ENCODE data around the gene H2BW2.
"Not testable (repeated sequence)": the region's sequence is repeated elsewhere in the genome, so short reads cannot be mapped to it uniquely, and the experiment has no call there.

Gene H2BW2

DNA sequence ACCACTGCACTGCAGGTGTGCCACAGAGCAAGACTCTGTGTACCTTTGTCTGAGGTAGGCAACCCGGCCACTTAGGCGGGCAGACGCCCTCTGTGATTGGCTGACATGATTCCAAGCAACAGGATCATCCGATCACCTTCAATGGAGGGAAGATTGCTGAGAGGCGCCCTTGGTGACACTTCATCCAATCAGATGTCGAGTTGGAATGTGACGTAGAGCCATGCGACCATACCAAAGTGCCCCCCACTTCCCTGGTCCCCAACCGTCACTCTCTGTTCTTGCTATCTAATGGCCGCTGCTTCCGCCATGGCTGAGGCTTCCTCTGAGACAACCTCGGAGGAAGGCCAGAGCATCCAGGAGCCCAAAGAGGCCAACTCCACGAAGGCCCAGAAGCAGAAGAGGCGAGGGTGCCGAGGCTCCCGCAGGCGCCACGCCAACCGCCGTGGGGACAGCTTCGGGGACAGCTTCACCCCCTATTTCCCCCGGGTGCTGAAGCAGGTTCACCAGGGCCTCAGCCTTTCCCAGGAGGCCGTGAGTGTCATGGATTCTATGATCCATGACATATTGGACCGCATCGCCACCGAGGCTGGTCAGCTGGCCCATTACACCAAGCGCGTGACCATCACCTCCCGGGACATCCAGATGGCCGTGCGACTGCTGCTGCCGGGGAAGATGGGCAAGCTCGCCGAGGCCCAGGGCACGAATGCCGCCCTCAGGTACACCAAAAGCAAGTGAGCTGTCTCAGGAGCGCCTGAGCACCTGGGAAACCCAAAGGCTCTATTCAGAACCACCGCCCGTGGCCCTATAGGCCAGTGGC lies at the start of gene H2BW2:
Gene H2BW2, plus strand, starts transcription at position 268 of the 817 bp plus-strand sequence. Its CDS starts 39 bp downstream, at position 307.
- DNase-seq = no peak

DNA sequence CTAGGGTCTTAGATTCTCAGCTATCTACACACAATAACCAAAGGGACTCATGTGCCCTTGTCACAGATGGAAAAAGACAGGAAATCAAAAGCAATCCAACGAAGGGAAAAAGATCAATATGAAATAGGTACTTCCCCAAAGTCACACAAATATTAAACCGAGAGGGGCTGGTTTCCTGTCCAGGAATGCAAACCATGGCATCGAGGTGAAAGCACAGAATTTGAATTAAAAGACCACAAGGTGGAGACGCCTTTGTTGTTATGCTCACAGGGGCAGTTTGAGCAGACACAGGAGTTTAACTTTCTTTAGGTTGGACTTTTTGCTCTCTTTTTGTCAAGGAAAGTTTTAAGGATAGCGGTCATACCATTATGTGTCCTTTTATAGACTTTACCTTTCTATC lies 40.5 kb upstream of the H2BW2 start:
- DNase-seq = no peak

DNA sequence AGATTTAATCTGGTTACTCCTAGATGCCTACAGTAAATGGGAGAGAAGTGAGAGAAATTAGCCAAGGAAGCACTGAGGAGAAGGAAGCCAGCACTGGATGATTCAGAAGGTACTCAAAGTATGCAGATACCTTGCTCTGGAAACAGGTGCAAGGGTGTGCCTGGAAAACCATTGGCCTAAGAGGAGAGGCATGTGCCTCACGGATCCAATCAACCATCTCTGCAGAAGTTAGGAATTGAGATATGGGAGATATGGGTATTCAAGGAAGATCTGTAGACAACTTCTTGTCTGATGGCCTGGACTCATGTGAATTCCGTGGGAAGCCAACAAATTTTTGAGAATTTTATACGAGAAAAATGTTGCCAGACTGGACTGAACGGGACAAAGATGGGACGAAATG lies 30.9 kb upstream of the H2BW2 start:
- DNase-seq = no peak

DNA sequence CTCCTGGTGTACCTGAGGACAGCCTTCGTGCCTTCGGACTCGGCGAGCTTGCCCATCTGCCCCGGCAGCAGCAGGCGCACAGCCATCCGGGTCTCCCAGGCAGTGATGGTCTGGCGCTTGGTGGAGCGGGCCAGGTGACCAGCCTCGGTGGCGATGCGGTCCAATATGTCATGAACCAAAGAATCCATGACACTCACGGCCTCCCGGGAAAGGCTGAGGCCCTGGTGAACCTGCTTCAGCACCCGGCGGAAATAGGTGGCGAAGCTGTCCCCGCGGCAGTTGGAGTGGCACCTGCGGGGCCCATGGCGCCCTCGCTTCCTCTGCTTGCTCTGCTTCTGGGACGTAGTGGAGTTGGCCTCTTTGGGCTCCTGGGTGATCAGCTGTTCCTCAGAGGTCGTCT lies 26.6 kb upstream of the H2BW2 start:
- no peak for DNase-seq

DNA sequence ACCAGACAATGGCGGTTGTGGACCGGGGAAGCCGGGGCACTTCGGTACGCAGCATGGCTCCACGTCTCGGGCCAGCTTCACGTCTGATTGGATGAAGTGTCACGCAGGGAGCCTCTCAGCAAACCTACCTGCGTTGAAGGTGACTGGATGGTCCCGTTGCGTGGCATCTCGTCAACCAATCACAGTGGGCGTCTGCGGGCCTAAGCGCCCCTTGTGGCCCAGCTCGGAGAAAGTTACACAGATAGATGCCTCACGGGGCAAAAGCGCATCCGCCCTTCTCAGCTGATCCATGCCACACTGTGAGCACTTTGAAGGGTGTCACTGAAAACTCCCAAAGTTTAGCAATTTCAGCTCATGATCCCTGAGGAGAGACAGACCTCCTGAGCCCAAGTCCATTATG lies 26.1 kb upstream of the H2BW2 start, which contains the start of gene H2BW1:
Gene H2BW1, minus strand, starts transcription at position 103 of the 400 bp plus-strand sequence. CDS start 132 bp downstream, outside the sequence.
- no peak for DNase-seq

DNA sequence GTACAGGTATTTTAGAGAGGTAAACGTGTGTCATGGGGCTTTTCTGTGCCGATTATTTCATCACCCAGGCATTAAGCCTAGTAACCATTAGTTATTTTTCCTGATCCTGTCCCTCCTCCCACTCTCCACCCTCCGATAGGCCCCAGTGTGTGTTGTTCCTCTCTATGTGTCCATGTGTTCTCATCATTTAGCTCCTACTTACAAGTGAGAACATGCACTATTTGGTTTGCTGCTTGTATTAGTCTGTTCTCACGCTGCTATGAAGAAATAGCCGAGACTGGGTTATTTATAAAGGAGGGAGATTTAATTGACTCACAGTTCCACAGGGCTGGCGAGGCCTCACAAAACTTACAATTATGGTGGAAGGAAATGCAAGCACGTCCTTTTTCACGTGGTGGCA lies 24.2 kb upstream of the H2BW2 start:
- not testable (repeated sequence) for DNase-seq

DNA sequence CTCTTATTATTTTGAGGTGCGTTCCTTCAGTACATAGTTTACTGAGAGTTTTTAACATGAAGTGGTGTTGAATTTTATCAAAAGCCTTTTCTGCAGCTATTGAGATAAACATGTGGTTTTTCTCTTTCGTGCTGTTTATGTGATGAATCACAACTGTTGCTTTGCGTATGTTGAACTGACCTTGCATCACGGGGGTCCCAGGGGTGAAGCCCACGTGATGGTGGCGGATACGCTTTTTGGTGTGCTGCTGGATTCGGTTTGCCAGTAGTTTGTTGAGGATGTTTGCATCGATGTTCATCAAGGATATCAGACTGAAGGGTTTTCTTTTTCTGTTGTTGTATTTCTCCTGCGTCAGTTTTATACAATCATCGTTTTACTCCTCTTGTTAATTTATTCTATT lies 21.6 kb upstream of the H2BW2 start:
- no peak for DNase-seq

DNA sequence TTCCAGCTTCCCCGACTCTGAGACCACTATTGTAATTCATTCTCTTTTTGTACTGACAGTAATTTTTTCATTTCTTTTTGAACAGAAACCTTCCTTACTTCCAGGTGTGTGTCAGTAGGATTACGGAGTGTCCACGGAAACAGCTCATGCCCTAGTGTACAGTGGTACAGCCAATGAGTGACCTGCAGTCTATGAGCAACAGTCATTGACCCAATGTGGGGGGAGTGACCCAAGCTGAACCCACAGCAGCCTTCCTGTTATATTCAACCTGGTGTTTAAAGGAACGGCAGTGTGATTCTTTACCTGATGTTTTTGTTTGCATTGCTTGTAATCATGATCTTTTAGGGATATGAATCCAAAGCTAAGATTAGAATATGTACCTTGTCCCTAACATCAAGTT lies 1.2 kb downstream of the H2BW2 start:
- no peak for DNase-seq

DNA sequence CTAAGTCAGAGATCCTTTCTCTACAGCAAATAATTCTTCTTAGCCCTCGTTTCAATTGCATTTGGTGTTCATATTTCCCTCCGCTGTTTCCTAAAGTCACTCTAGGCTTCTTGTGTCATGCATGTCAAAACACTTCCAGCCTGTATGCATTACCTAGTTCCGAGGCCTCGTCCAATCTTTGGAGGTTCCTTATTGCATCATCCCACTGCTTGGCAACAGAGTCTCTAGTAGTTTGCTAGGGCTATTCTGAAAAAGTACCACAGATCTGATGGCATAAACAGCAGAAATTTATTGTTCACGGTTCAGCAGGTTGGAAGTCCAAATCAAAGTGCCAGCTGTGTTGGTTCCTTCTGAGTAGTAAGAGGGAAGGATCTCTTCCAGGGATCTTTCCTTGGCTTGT lies 5.9 kb downstream of the H2BW2 start:
- DNase-seq = no peak

DNA sequence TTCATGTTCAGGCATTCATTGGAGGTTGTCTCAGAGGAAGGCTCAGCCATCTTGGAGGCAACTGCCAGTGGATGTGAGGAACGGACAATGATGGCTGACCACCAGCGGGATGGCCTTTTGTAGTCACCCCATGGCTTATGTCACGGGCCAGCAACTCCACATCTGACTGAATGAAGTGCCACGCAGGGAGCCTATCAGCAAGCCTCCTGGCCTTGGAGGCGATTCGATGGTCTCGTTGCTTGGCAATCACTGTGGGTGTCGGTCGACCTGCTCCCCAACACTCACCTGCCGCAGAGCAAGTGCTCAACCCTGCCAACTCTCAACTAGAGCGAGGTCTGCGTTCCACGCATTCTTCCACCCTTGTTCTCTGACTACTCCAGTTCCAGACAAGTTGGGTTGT lies 7.4 kb downstream of the H2BW2 start:
- DNase-seq = no peak

DNA sequence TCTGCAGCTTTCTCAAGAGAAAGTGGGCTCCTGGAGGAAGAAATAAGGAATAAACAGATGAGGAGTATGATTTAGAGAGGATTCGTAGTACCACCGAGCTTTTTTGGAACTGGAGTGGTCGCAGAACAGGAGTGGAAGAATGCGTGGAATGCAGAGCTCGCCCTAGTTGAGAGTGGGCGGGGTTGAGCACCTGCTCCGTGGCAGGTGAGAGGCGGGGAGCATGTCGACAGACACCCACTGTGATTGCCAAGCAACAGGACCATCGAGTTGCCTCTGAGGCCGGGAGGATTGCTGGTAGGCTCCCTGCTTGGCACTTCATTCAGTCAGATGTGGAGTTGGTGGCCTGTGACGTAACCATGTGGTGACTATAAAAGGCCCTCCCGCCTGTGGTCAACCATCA lies 15.2 kb downstream of the H2BW2 start:
- DNase-seq = not testable (repeated sequence)

DNA sequence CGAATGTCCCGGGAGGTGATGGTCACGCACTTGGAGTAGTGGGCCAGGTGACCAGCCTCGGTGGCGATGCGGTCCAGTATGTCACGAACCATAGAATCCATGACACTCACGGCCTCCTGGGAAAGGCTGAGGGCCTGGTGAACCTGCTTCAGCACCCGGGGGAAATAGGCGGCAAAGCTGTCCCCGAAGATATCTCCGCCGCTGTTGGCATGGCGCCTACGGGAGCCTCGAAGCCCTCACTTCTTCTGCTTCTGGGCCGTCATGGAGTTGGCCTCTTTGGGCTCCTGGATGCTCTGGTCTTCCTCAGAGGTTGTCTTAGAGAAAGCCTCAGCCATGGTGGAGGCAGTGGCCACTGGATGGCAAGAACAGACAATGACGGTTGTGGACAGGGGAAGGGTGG lies 22.9 kb downstream of the H2BW2 start:
- not testable (repeated sequence) for DNase-seq

DNA sequence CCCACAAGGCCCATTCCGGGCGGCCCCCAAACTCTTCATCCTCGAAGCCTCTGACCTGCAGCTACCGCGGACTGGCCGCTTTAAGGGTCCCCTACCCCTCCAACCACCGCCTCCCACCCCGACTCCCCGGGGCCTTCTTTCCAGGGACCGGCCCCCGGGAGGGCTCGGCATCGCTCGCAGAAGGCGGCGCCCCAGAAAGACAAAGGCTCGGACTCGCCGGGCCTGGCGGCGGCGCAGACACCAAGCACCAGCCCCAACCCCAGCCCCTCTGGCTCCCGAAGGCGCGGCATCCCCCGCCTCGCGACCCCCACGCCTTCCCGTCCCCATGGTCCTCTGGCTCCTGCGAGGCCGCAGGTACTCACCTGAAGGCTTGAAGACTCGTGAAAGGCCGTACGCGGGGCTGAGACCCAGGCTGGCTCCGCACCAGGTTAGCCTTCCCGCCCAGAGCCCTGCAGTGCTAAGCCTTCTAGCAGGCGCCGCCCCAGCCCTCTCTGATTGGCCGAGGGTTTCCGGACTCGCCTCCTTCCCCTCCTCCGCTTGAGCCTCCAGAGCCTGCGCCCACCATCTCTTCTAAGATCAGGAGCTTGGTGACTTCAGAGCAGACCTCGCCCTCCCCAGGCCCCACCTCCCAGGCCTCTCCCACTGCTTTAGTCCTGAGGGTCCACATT lies 36.2 kb downstream of the H2BW2 start, which contains the start of gene TMSB15C:
Gene TMSB15C, minus strand, starts transcription at position 459 of the 668 bp plus-strand sequence.
- DNase-seq = not testable (repeated sequence)

DNA sequence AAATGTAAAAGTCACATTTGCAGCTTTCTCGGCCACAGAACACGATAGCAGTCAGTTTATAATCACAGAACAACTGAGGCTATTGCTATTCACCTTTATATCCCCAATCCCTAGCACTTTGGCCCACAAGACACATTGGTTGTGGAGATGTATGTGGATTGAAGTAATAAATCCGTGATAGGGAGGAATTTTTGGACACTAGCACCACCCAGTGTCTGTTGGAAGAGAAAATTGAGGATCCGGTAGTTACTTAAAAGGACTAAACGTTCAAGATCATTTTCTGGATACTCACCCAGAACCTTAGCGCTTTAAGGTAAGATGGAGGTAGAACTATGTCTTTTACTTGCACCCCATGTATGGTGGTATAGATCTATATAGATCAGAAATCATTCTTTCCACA lies 38.1 kb downstream of the H2BW2 start:
- DNase-seq = not testable (repeated sequence)

DNA sequence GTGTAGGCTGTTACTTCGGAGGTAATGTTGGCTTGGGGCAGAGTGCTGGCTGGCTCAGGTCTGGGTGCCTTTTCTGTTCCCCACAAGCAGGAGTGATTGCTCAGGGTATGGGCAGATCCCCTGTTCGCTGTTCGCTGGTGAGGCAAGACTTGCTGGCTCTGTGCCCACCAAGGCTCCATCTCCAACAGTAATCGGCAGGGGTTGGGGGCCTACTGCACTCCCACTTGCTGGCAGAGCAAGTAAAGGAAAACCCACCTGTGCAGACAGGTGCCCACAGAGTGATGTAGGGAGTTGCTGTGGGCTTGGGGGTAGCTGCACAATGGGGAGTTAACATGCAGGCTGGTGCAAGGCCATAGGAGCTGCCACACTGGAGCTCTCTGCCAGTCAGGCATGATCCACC lies 44.3 kb downstream of the H2BW2 start:
- DNase-seq = no peak

DNA sequence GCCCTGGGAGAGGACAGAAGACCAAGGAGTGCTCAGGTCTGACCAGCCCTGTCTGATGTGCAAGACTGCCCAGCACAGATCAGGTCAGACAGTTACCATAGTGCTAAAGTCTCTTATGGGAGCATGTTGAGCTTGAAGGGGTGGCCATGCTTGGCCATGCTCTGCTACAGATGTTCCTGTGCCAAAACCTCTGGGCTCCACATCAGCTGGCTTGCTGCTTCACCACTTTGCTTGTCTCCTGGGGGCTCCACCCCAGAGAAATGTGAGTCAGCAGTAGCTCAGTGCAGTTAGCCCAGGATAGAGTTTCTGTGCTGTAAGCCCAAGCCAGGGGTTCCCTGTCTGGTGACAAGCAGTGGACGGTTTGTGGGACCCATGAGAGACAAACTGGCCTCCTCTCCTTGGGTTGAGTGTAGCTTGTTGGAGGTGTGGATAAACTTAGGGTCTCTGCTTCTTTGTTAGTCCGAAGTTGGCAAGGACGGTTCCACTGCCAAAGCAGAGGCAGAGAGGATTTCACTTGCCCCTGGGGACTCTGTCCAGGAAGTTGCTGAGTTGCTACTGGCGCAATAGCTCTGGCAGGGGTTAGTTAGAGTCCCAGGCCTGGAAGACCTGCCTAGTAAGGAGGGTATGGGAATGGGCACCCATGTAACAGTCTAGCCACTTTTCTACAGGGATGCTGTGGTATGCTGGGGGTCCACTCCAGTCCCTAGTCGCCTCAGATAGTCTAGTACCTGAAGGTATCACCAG lies 45.0 kb downstream of the H2BW2 start:
- no peak for DNase-seq

DNA sequence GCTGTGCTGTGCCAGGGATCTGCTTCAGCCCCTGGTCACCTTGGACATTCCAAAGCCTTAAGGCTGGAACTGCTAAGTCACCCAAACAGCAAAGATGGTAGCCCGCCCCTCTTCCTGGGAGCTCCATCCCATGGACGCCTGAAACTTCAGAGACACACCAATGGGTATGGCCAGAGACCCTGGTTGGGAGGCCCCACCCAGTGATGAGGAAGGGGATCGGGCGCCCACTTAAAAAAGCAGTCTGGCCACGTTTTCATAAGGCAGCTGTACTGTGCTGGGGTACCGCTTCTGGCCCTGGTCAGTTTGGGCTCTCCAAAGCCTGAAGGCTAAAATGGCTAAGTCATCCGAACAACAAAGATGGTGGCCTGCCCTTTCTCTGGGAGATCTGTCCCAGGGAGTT lies 45.7 kb downstream of the H2BW2 start:
- no peak for DNase-seq

DNA sequence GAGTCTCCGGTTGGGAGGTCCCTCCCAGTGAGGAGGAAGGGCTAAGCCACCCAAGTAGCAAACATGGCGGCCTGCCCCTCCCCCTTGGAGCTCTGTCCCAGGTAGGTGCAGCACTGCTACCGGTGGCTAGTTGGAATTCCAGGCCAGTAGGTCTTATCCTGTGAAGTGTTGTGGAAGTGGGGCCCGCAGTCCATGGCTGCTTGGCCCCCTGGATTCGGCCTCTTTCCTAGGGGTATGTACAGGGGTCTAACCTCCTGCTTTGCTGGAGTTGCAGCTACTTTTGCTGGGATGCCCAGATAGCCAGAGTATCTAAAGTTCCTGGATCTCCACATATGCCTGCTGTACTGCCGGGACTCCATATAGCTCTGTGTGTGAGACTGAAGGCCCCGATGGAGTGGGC lies 46.2 kb downstream of the H2BW2 start:
- DNase-seq = no peak

Measured in NCI-H2081 (cell line).